ENCODE results near the gene CDADC1.
"Not testable (repeated sequence)": the region's sequence is repeated elsewhere in the genome, so short reads cannot be mapped to it uniquely, and the experiment has no call there.

The CDADC1 gene

GRCh38 chr13:49315756-49316482, 68.2 kb downstream of the CDADC1 start:
- no peak for DNase-seq (ENCODE audit: low spot score)

- DNase-seq (ENCODE audit: low spot score) = no peak
Observed at GRCh38 chr13:49319551-49319950, 71.8 kb downstream of the CDADC1 start.

DNA sequence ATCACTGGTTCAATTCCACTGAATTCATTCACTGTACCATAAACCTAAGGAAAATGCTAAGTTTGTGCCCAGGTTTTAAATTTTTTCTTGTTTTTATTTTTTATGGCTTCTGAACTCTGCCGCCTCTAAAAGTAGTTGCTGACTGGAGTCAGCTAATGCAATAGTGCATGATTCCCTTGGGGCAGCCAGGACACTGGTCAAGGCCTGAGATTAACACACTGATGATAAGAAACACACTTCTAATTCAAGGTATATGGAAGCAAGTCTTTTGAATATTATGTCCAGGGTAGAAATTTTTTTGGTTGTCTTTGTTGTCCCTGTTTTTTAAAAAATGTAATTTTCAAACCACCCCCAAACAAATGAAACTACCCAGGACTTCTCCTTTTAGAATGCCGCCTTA, 72.2 kb downstream of the CDADC1 start:
- DNase-seq (ENCODE audit: low spot score) = no peak

GRCh38 chr13:49320975-49321374, 73.2 kb downstream of the CDADC1 start:
- DNase-seq (ENCODE audit: low spot score) = no peak

DNA sequence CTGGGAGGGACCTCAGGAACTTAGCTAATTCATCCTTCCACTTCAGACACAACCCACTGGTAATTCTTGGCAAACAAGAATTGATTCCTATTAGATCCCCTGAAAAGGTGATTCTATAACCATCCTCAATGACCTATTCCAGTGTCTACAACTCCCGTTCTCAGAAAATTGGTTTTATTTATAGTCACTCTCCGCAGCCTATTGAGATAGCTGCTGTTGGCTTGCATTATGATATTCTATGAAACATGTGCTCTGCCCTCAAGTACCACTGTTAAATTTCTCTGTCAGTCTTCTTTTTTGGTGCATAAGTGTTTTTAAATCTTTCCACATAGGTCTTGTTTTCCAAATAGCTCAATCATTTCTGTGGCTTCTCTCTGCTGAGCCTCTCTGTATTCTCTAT, 75.0 kb downstream of the CDADC1 start:
- DNase-seq (ENCODE audit: low spot score) = no peak

DNA sequence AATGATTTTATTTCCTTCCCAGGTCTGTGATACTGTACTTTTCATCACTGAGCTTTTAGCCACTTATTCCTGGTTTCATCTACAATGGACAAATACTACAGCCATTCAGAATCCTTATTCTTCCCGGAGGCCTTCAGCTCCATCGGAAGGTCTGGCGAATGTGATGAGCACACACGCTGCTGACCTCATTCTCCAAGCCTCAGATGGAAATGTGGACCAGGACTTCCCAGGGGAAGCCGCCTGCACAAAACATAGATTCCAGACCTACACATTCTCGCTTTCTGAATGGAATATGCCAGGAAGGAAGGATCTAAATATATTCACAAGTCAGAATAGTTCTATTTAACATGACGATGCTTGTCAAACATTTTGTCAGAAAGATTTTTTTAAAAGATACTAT, 75.6 kb downstream of the CDADC1 start:
- no peak for DNase-seq (ENCODE audit: low spot score)

- no peak for DNase-seq (ENCODE audit: low spot score)
Observed at GRCh38 chr13:49326222-49326917, 78.6 kb downstream of the CDADC1 start.

DNA sequence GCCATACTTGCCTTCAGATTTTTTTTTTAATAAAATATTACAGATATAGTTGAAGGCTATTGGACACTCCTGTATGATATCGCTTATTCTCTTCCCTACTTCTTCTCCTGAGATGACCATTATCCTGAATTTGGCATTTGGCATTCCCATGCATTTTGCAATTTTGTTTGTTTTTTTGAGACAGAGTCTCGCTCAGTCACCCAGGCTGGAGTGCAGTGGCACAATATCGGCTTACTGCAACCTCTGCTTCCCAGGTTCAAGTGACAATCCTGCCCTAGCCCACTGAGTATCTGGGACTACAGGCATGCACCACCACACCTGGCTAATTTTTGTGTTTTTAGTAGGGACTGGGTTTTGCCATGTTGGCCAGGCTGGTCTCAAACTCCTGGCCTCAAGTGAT, 79.4 kb downstream of the CDADC1 start:
- not testable (repeated sequence) for DNase-seq (ENCODE audit: low spot score)

- DNase-seq (ENCODE audit: low spot score) = no peak
Observed at GRCh38 chr13:49329831-49330545, 82.3 kb downstream of the CDADC1 start.

GRCh38 chr13:49330546-49330864, 82.8 kb downstream of the CDADC1 start:
- no peak for DNase-seq (ENCODE audit: low spot score)

DNA sequence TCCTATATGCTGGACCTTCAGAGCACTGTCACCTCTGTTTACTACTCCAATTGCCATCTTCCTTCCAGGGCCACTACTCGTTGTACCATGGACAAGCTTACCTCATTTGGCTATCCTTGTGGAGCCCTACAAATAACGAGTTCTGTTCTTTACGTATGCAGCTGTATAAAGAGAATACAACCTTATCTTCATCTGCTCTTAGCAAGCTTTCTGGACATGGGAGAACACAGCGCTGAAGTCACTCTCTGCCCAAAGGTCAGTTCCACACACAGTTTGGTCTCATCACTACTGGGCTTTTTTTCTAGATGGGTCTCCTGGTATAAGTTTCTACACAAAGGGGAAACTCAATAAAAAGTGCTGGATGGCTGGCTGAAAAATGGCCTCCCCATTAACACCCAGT, 88.9 kb downstream of the CDADC1 start:
- no peak for DNase-seq (ENCODE audit: low spot score)

DNA sequence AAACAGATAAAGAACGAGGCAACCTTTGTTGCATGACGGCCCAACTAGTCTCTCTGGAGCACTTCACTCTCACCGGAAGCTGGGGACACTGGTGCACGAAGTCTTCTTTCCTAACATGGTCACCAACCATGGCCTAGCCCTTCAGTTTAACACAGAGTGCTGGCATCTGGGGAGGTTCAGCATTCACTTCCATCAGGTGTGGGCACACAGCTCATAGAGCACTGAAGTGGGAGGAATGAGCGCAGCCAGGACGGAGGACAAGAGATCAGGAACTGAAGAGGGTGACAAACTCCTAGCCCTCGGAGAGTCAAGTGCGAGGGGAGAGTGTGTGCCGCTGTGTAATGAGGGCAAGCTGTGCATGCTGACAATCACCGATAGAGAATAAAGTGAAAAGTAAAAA, 92.4 kb downstream of the CDADC1 start:
- DNase-seq (ENCODE audit: low spot score) = no peak

- DNase-seq (ENCODE audit: low spot score) = no peak
Observed at GRCh38 chr13:49341517-49341916, 93.8 kb downstream of the CDADC1 start.

- no peak for DNase-seq (ENCODE audit: low spot score)
Observed at GRCh38 chr13:49341941-49342340, 94.2 kb downstream of the CDADC1 start.

DNA sequence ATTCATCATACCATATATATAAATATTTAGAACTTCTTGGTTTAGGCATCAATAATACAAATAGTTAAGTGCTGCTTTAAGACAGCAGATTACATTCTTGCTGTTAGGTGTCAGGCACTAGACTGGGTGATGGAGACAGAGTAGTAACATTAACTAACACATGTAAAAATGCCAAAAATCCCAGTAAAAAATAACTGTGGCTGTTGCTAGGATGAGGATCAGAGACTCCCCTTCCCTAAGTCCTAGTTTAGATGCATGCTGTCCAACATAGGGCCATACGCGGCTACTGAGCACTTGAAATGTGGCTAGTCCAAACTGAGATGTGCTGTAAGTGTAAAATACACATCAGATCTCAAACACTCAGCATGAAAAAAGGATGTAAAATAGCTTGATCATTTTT, 94.7 kb downstream of the CDADC1 start:
- DNase-seq (ENCODE audit: low spot score) = no peak

Measured in hepatic stellate cell (primary cell).